C1 segment of cervical spinal cord (tissue), 14 donors: ENCODE results near the gene MZF1.
"Not testable (repeated sequence)": the region's sequence is repeated elsewhere in the genome, so short reads cannot be mapped to it uniquely, and the experiment has no call there.

Source experiments
- DNase-seq, 14 donors: peaks; one replicate each; lab custom pipeline; 2025; lab: John Stamatoyannopoulos, UW

Gene MZF1

GRCh38 chr19:58542641-58543372, 30.3 kb downstream of the MZF1 start:
- not testable (repeated sequence) for DNase-seq

GRCh38 chr19:58539169-58539559, 34.0 kb downstream of the MZF1 start:
- not testable (repeated sequence) for DNase-seq

GRCh38 chr19:58538257-58539168, 34.6 kb downstream of the MZF1 start:
- DNase-seq, result no peak

- no peak for DNase-seq
Observed at GRCh38 chr19:58536852-58537798, 36.0 kb downstream of the MZF1 start.

- no peak for DNase-seq
Observed at GRCh38 chr19:58535857-58536256, 37.3 kb downstream of the MZF1 start.

GRCh38 chr19:58531034-58531840, 41.9 kb downstream of the MZF1 start:
- no peak for DNase-seq

- DNase-seq, result no peak
Observed at GRCh38 chr19:58529405-58529804, 43.7 kb downstream of the MZF1 start.

- DNase-seq, result no peak
Observed at GRCh38 chr19:58522709-58523108, 50.4 kb downstream of the MZF1 start.

- DNase-seq, result no peak
Observed at GRCh38 chr19:58521651-58522050, 51.5 kb downstream of the MZF1 start.

- no peak for DNase-seq
Observed at GRCh38 chr19:58520257-58520599, 52.9 kb downstream of the MZF1 start.

GRCh38 chr19:58519355-58520256, 53.5 kb downstream of the MZF1 start, which contains the start of gene ZBTB45:
ZBTB45 (minus strand) TSS chr19:58519810; CDS start chr19:58517673, 2,137 bp downstream.
- DNase-seq, result peak; percentile 66 to 96 (median 89)

GRCh38 chr19:58519087-58519354, 54.1 kb downstream of the MZF1 start:
- DNase-seq, result peak in 11 of 14 donors; percentile 25 to 71 (median 48)

- DNase-seq, result no peak
Observed at GRCh38 chr19:58518256-58519086, 54.7 kb downstream of the MZF1 start.

GRCh38 chr19:58516964-58517833, 55.9 kb downstream of the MZF1 start:
- no peak for DNase-seq

GRCh38 chr19:58516246-58516836, 56.8 kb downstream of the MZF1 start:
- no peak for DNase-seq

- DNase-seq, result no peak
Observed at GRCh38 chr19:58515259-58515658, 57.9 kb downstream of the MZF1 start.

- DNase-seq, result no peak
Observed at GRCh38 chr19:58514564-58515022, 58.5 kb downstream of the MZF1 start.
